Naive thymus-derived CD8-positive, alpha-beta T cell (primary cell): Measurements from ENCODE around the gene UBE2E3. TPM values are rescaled to one million over a fixed set of nuclear protein-coding genes. Genes with fewer than 3 reads are reported as not detected.
A peak's percentile ranks its signal among the peaks of the same experiment; 100 is the strongest.

ENCODE experiments used
- ATAC-seq, 2 donors: fragments of 150-1000 bp; cut with Tn5 transposase in 1 of 2; sonication (Bioruptor Pico), chemical (Tn5 transposase) in 1 of 2; 1 replicate in 1 of 2; 2 replicates in 1 of 2; pipeline ENCODE4 v1.10.0; 2021; ENCODE audit warnings: mild to moderate bottlenecking in 2 of 2, moderate library complexity in 2 of 2
- POLR2A ChIA-PET: fragments of 350-600 bp; sonication (Branson Sonifier 250); formaldehyde crosslinking; loops from one replicate; lab custom pipeline; 2021; ENCODE audit warnings: antibody characterized with exemption; lab: Charles Lee
- DNase-seq, 10 donors: peaks; one replicate each; pipeline versions ENCODE4 v3.0.0 to v3.0.0-alpha.2; 2020 to 2022
- H3K27ac Mint-ChIP-seq, 10 donors: one replicate each; pipeline ENCODE4 v1.8.0; 2020 to 2022; ENCODE audit warnings: mild to moderate bottlenecking in 10 of 10, mixed read lengths in 10 of 10, moderate library complexity in 4 of 10, inconsistent platforms in 1 of 10
- H3K27me3 Mint-ChIP-seq, 5 donors: one replicate each; pipeline ENCODE4 v1.8.0; 2021 to 2022; ENCODE audit warnings: mixed read lengths in 5 of 5
- H3K36me3 Mint-ChIP-seq, 3 donors: one replicate each; pipeline ENCODE4 v1.8.0; 2020 to 2022; ENCODE audit warnings: mixed read lengths in 3 of 3, mild to moderate bottlenecking in 2 of 3, inconsistent platforms in 1 of 3
- H3K4me1 Mint-ChIP-seq, 4 donors: one replicate each; pipeline ENCODE4 v1.8.0; 2021 to 2022; ENCODE audit warnings: mixed read lengths in 4 of 4
- H3K4me3 Mint-ChIP-seq, 10 donors: one replicate each; pipeline ENCODE4 v1.8.0; 2020 to 2022; ENCODE audit warnings: mild to moderate bottlenecking in 10 of 10, mixed read lengths in 10 of 10, moderate library complexity in 6 of 10, inconsistent platforms in 1 of 10
- H3K9me3 Mint-ChIP-seq, 9 donors: one replicate each; pipeline ENCODE4 v1.8.0; 2020 to 2022; ENCODE audit warnings: mixed read lengths in 9 of 9, mild to moderate bottlenecking in 3 of 9, inconsistent platforms in 1 of 9, moderate library complexity in 1 of 9
- polyA plus RNA-seq, 3 donors: library from polyadenylated mRNA; unstranded; fragments of 300-500 nt; fragmentation: Illumina TruSeq; gene quantifications; one replicate each; pipeline ENCODE4 v1.2.3, GENCODE V29; 2021
- total RNA-seq, 8 experiments: library from RNA in 2 of 8; stranded (reverse) in 2 of 8; gene quantifications; one replicate each; pipeline ENCODE4 v1.2.3 and lab custom pipeline; 2021 to 2026

UBE2E3 gene
- total and polyA plus RNA-seq, 5 experiments from 2014 or later, result 24.5 to 55.7 (median 39.8) TPM

- no peaks in the 10 kb centered on the region for H3K36me3 Mint-ChIP-seq
- H3K4me3 Mint-ChIP-seq, result no peak overlapping the region
- no peaks in the 10 kb centered on the region for H3K4me1 Mint-ChIP-seq
- H3K9me3 Mint-ChIP-seq, result no peaks in the 10 kb centered on the region
- DNase-seq, result no peak
- ATAC-seq, result no peak
- peaks cover 6 to 30% (median 15%) of the 10 kb centered on the region in 5 donors for H3K27me3 Mint-ChIP-seq
- no peak overlapping the region for H3K27ac Mint-ChIP-seq
- POLR2A ChIA-PET, result no interaction called here
Observed at GRCh38 chr2:180953550-180953949, 26.9 kb upstream of the UBE2E3 start.

GRCh38 chr2:180955101-180955500 is 25.3 kb upstream of the UBE2E3 start:
- H3K27ac Mint-ChIP-seq, result no peak overlapping the region
- DNase-seq (no peak), ATAC-seq (no peak)
- no peaks in the 10 kb centered on the region for H3K36me3 Mint-ChIP-seq
- POLR2A ChIA-PET, result no interaction called here
- H3K4me1 Mint-ChIP-seq, result no peaks in the 10 kb centered on the region
- no peak overlapping the region for H3K4me3 Mint-ChIP-seq
- H3K9me3 Mint-ChIP-seq, result no peaks in the 10 kb centered on the region
- peaks cover 8 to 33% (median 10%) of the 10 kb centered on the region in 5 donors for H3K27me3 Mint-ChIP-seq

GRCh38 chr2:180959787-180960186 is 20.6 kb upstream of the UBE2E3 start:
- Mint-ChIP-seq H3K36me3 (no peaks in the 10 kb centered on the region), H3K27ac (no peak overlapping the region), H3K4me1 (no peaks in the 10 kb centered on the region), H3K27me3 (peaks cover 5 to 13% (median 8%) of the 10 kb centered on the region in 5 donors), H3K4me3 (no peak overlapping the region), H3K9me3 (no peaks in the 10 kb centered on the region)
- POLR2A ChIA-PET, result no interaction called here
- no peak for DNase-seq
- ATAC-seq, result no peak

- H3K4me3 Mint-ChIP-seq, result no peak overlapping the region
- H3K9me3 Mint-ChIP-seq, result no peaks in the 10 kb centered on the region
- ATAC-seq, result no peak
- no peak for DNase-seq
- H3K27ac Mint-ChIP-seq, result no peak overlapping the region
- no peaks in the 10 kb centered on the region for H3K4me1 Mint-ChIP-seq
- H3K36me3 Mint-ChIP-seq, result no peaks in the 10 kb centered on the region
- POLR2A ChIA-PET, result no interaction called here
- H3K27me3 Mint-ChIP-seq, result peaks cover 7 to 13% (median 8%) of the 10 kb centered on the region in 5 donors
Observed at GRCh38 chr2:180960982-180961381, 19.4 kb upstream of the UBE2E3 start.

- no peaks in the 10 kb centered on the region for H3K36me3 Mint-ChIP-seq
- no peaks in the 10 kb centered on the region for H3K9me3 Mint-ChIP-seq
- no peaks in the 10 kb centered on the region for H3K4me1 Mint-ChIP-seq
- no peak overlapping the region for H3K27ac Mint-ChIP-seq
- peaks cover 7 to 16% (median 9%) of the 10 kb centered on the region in 5 donors for H3K27me3 Mint-ChIP-seq
- no peak for ATAC-seq
- POLR2A ChIA-PET, result no interaction called here
- no peak for DNase-seq
- H3K4me3 Mint-ChIP-seq, result no peak overlapping the region
Observed at GRCh38 chr2:180962727-180963314, 17.6 kb upstream of the UBE2E3 start.

GRCh38 chr2:180966378-180966777 is 14.0 kb upstream of the UBE2E3 start:
- POLR2A ChIA-PET, result no interaction called here
- Mint-ChIP-seq H3K4me1 (no peaks in the 10 kb centered on the region), H3K9me3 (no peaks in the 10 kb centered on the region), H3K27ac (no peak overlapping the region), H3K27me3 (peaks cover 6 to 9% (median 7%) of the 10 kb centered on the region in 5 donors), H3K4me3 (no peak overlapping the region), H3K36me3 (no peaks in the 10 kb centered on the region)
- ATAC-seq (no peak), DNase-seq (no peak)

GRCh38 chr2:180969124-180969523 is 11.3 kb upstream of the UBE2E3 start:
- Mint-ChIP-seq H3K4me3 (no peak overlapping the region), H3K9me3 (no peaks in the 10 kb centered on the region), H3K27me3 (peaks cover 0 to 9% (median 5%) of the 10 kb centered on the region in 5 donors), H3K27ac (no peak overlapping the region), H3K36me3 (no peaks in the 10 kb centered on the region), H3K4me1 (no peaks in the 10 kb centered on the region)
- POLR2A ChIA-PET, result no interaction called here
- DNase-seq, result no peak
- no peak for ATAC-seq

- no peaks in the 10 kb centered on the region for H3K4me1 Mint-ChIP-seq
- POLR2A ChIA-PET, result no interaction called here
- H3K9me3 Mint-ChIP-seq, result no peaks in the 10 kb centered on the region
- ATAC-seq (no peak), DNase-seq (no peak)
- no peak overlapping the region for H3K27ac Mint-ChIP-seq
- H3K4me3 Mint-ChIP-seq, result no peak overlapping the region
- peaks cover 0 to 9% (median 5%) of the 10 kb centered on the region in 5 donors for H3K27me3 Mint-ChIP-seq
- no peaks in the 10 kb centered on the region for H3K36me3 Mint-ChIP-seq
Observed at GRCh38 chr2:180970016-180970415, 10.4 kb upstream of the UBE2E3 start.

GRCh38 chr2:180971811-180972210 is 8.6 kb upstream of the UBE2E3 start:
- Mint-ChIP-seq H3K27me3 (peaks cover 0 to 8% (median 2%) of the 10 kb centered on the region in 5 donors), H3K4me1 (no peaks in the 10 kb centered on the region), H3K36me3 (no peaks in the 10 kb centered on the region), H3K9me3 (no peaks in the 10 kb centered on the region), H3K4me3 (no peak overlapping the region), H3K27ac (no peak overlapping the region)
- no peak for DNase-seq
- POLR2A ChIA-PET, result no interaction called here
- no peak for ATAC-seq

- POLR2A ChIA-PET, result no interaction called here
- Mint-ChIP-seq H3K27ac (no peak overlapping the region), H3K27me3 (peaks cover 0 to 1% (median 0%) of the 10 kb centered on the region in 5 donors), H3K4me3 (no peak overlapping the region), H3K36me3 (no peaks in the 10 kb centered on the region), H3K9me3 (no peaks in the 10 kb centered on the region), H3K4me1 (peaks cover 3 to 13% (median 7%) of the 10 kb centered on the region in 4 donors)
- ATAC-seq (no peak), DNase-seq (no peak)
Observed at GRCh38 chr2:180975585-180975984, 4.8 kb upstream of the UBE2E3 start.

GRCh38 chr2:180978903-180979748 is 1.3 kb upstream of the UBE2E3 start:
- DNase-seq, result no peak
- no peaks in the 10 kb centered on the region for H3K27me3 Mint-ChIP-seq
- peaks cover 0 to 5% (median 3%) of the 10 kb centered on the region in 3 donors for H3K36me3 Mint-ChIP-seq
- H3K4me3 Mint-ChIP-seq, result peak overlapping the region; percentile 74 to 94 (median 86)
- peaks cover 9 to 38% (median 30%) of the 10 kb centered on the region in 4 donors for H3K4me1 Mint-ChIP-seq
- H3K9me3 Mint-ChIP-seq, result no peaks in the 10 kb centered on the region
- POLR2A ChIA-PET, result interaction anchor here (0.6 to 1.4 kb wide), 4 partner anchors 10 to 1052 kb away, joined by 3 to 5 read pairs (median 4); partner anchors contain the start of gene CWC22
- ATAC-seq, result no peak
- peak overlapping the region in 9 of 10 donors; percentile 85 to 94 (median 91) for H3K27ac Mint-ChIP-seq

- ATAC-seq (no peak), DNase-seq (no peak)
- peaks cover 0 to 5% (median 3%) of the 10 kb centered on the region in 3 donors for H3K36me3 Mint-ChIP-seq
- no peaks in the 10 kb centered on the region for H3K27me3 Mint-ChIP-seq
- no peaks in the 10 kb centered on the region for H3K9me3 Mint-ChIP-seq
- peak overlapping the region; percentile 74 to 94 (median 86) for H3K4me3 Mint-ChIP-seq
- H3K27ac Mint-ChIP-seq, result peak overlapping the region in 9 of 10 donors; percentile 85 to 94 (median 91)
- POLR2A ChIA-PET, result interaction anchor here (0.6 to 1.4 kb wide), 4 partner anchors 9 to 1052 kb away, joined by 3 to 5 read pairs (median 4); partner anchors contain the start of gene CWC22
- H3K4me1 Mint-ChIP-seq, result peaks cover 9 to 42% (median 35%) of the 10 kb centered on the region in 4 donors
Observed at GRCh38 chr2:180979749-180980105, 678 bp upstream of the UBE2E3 start.
